ENCODE results near the gene PPIL1.

DNA sequence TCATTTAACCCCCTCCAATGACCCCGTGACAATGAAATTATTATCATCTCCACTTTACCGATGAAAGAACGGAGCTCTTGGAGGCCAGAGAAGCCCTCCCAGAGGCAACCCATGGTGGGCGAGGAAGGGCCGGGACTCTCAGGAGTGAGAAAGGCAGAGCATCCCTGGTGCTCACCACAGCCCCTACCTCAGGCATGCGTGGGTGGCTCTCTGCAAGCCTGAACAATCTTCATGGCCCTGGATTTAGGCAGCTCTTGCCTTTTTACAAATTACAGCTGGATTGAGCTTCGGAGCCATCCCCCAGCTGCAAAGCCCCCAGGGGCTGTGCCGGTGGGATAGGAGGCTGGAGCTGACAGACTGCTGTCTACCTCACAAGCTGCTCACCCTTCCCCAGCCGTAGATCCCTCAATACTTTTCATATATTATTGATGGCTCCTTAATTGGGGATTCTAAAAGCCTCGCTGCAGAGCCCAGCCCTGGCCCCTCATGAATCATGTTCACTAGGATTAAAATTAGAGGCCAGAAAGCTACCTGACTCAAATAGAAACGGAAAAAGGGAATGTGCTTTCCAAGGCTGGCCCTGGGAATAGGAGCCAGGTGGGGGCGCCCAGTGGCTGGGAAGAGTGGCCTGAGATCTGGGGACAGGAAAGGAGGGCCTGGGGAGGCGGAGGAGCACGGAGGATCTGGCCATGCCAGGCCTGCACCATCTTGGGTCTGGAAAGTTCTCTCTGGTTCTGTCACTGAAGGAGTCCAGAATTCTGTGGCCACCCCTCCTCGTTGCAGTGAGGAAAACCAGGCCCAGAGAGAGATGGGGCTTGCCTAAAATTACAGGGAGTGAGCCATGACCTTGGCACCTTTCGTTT lies 64.4 kb downstream of the PPIL1 start:
- TF ChIP-seq, protein P1, sequence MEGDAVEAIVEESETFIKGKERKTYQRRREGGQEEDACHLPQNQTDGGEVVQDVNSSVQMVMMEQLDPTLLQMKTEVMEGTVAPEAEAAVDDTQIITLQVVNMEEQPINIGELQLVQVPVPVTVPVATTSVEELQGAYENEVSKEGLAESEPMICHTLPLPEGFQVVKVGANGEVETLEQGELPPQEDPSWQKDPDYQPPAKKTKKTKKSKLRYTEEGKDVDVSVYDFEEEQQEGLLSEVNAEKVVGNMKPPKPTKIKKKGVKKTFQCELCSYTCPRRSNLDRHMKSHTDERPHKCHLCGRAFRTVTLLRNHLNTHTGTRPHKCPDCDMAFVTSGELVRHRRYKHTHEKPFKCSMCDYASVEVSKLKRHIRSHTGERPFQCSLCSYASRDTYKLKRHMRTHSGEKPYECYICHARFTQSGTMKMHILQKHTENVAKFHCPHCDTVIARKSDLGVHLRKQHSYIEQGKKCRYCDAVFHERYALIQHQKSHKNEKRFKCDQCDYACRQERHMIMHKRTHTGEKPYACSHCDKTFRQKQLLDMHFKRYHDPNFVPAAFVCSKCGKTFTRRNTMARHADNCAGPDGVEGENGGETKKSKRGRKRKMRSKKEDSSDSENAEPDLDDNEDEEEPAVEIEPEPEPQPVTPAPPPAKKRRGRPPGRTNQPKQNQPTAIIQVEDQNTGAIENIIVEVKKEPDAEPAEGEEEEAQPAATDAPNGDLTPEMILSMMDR (IDR thresholded peaks at IDR 0.05; ENCODE audit: low read length): no peak
- TF ChIP-seq EZH2 (IDR thresholded peaks at IDR 0.05; ENCODE audit: borderline replicate concordance, low read length): no peak
